Measurements from ENCODE around the gene CREB3L2. TPM values are rescaled to one million over a fixed set of nuclear protein-coding genes. Genes with fewer than 3 reads are reported as not detected.

CREB3L2 gene
- total RNA-seq, 1 experiment from 2014 or later = 41.2 TPM

DNA sequence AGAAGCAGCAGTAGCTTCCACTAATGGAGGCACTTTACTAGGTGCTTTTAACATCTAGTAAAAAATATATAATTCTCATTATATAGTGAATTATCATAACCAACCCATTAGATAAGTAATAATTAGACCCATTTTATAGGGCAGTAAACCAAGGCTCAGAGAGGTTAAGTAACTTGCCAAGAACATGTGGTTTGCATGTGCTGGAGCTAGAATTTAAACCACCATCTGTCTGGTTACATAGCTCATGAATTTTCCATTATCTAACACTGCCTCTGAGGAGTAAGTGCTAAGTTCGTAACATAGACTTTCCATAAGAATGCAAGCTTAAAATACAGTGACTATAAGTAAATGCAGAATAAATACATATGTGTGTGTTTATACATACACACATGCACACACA, 41.9 kb downstream of the CREB3L2 start:
- Histone ChIP-seq H3K4me2 (no peak overlapping the region), H3K9me2 (ENCODE audit: insufficient read depth) (no peaks in the 10 kb centered on the region), H3K4me3 (no peak overlapping the region), H2AFZ (no peak overlapping the region), H3F3A (ENCODE audit: insufficient read depth, low read depth) (peaks cover 42% of the 10 kb centered on the region), H3K9me3 (ENCODE audit: insufficient read depth, low read depth) (no peaks in the 10 kb centered on the region), H3K36me3 (ENCODE audit: low read depth) (no peaks in the 10 kb centered on the region; the same call in 1 of the 2 replicates), H3K4me1 (replicated peaks; ENCODE audit: insufficient read depth) (peaks cover 78% of the 10 kb centered on the region), H3K27ac (no peak overlapping the region), H4K20me1 (ENCODE audit: insufficient read depth) (no peaks in the 10 kb centered on the region), H3K27me3 (ENCODE audit: insufficient read depth, low read depth) (no peaks in the 10 kb centered on the region), H3K79me2 (ENCODE audit: low read depth) (peaks cover 79% of the 10 kb centered on the region)
- no peak for DNase-seq
- no TSS peak for BruUV-seq (replicated peaks)
- intact Hi-C loops (cut with micrococcal nuclease; ENCODE audit: unreplicated experiment) = no loop called here
- CTCF ChIA-PET = no interaction called here
- no peak for TF ChIP-seq EZH2 (IDR thresholded peaks at IDR 0.05; ENCODE audit: low read depth)
- no peak for TF ChIP-seq CTCF (conservative IDR thresholded peaks at IDR 0.05)
- POLR2A ChIA-PET (ENCODE audit: unreplicated experiment) = interaction anchor here (0.5 kb wide), 1 partner anchor 27 kb away, joined by 5 read pairs; no protein-coding TSS in a partner anchor

DNA sequence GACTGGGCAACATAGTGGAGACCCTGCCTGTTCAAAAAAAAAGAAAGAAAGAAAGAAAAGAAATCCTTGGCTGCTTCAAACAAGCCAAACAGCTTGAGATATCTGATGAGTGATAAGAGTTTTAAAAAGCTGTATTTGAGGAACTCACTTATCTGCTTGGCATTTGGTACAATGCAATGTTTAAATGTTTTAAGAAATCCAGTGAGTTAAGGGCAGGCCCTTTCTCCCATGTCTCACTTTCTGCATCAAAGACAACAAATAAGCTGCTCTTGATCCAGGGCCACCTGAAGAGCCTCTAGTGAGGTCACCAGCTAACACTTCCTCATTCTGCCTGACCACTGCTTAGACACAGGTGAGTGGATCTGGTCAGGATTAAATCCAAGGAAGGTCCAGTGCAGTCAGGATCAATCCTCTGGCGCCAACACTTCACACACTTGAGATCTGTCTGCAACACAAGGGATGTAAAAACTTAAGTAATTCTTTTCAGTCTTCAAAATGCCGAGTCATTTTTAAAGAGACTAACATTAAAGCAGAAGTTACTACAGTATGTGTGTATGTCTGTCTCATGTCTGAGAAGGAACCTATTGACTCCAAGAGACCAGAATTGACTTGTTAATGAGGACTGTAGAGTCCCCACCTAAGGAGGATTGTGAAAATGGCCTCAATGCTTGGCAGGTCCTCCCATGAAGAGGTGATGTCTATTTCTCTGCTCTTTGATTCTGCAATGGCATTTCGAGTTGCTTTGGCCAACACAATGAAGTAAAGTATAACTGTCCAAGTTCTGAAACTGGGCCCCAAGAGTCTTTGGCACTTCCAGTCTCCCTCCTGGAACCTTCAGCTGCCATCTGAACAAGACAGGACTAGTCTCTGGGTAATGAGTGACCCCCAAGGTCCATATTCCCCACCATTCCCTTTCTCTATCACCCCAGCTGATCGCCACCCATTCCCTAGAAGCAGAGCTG, 43.1 kb downstream of the CREB3L2 start:
- no peaks in the 10 kb centered on the region; the same call in 1 of the 2 replicates for H3K36me3 ChIP-seq (ENCODE audit: low read depth)
- no peak overlapping the region for H3K4me3 ChIP-seq
- DNase-seq = peak; percentile 38 to 94
- intact Hi-C loops (cut with micrococcal nuclease; ENCODE audit: unreplicated experiment) = no loop called here
- peaks cover 70% of the 10 kb centered on the region for H3K79me2 ChIP-seq (ENCODE audit: low read depth)
- CTCF ChIA-PET = no interaction called here
- H3K27ac ChIP-seq = peak overlapping the region; percentile 78
- H3K9me2 ChIP-seq (ENCODE audit: insufficient read depth) = no peaks in the 10 kb centered on the region
- H3F3A ChIP-seq (ENCODE audit: insufficient read depth, low read depth) = peaks cover 46% of the 10 kb centered on the region
- peak overlapping the region; percentile 24 for H3K4me2 ChIP-seq
- no peak overlapping the region for H2AFZ ChIP-seq
- no peak for TF ChIP-seq EZH2 (IDR thresholded peaks at IDR 0.05; ENCODE audit: low read depth)
- no peak for TF ChIP-seq CTCF (conservative IDR thresholded peaks at IDR 0.05)
- no TSS peak for BruUV-seq (replicated peaks)
- no peaks in the 10 kb centered on the region for H4K20me1 ChIP-seq (ENCODE audit: insufficient read depth)
- peaks cover 78% of the 10 kb centered on the region for H3K4me1 ChIP-seq (replicated peaks; ENCODE audit: insufficient read depth)
- H3K9me3 ChIP-seq (ENCODE audit: insufficient read depth, low read depth) = no peaks in the 10 kb centered on the region
- no peaks in the 10 kb centered on the region for H3K27me3 ChIP-seq (ENCODE audit: insufficient read depth, low read depth)
- POLR2A ChIA-PET (ENCODE audit: unreplicated experiment) = no interaction called here

- Histone ChIP-seq H3K27ac (peak overlapping the region; percentile 78), H3F3A (ENCODE audit: insufficient read depth, low read depth) (peaks cover 46% of the 10 kb centered on the region), H4K20me1 (ENCODE audit: insufficient read depth) (no peaks in the 10 kb centered on the region), H3K9me3 (ENCODE audit: insufficient read depth, low read depth) (no peaks in the 10 kb centered on the region), H3K9me2 (ENCODE audit: insufficient read depth) (no peaks in the 10 kb centered on the region), H2AFZ (no peak overlapping the region), H3K4me3 (no peak overlapping the region), H3K4me2 (peak overlapping the region; percentile 24), H3K79me2 (ENCODE audit: low read depth) (peaks cover 69% of the 10 kb centered on the region), H3K4me1 (replicated peaks; ENCODE audit: insufficient read depth) (peaks cover 78% of the 10 kb centered on the region), H3K27me3 (ENCODE audit: insufficient read depth, low read depth) (no peaks in the 10 kb centered on the region), H3K36me3 (ENCODE audit: low read depth) (no peaks in the 10 kb centered on the region; the same call in 1 of the 2 replicates)
- BruUV-seq (replicated peaks) = TSS peak; percentile 39
- POLR2A ChIA-PET (ENCODE audit: unreplicated experiment) = no interaction called here
- intact Hi-C loops (cut with micrococcal nuclease; ENCODE audit: unreplicated experiment) = no loop called here
- DNase-seq = no peak
- TF ChIP-seq CTCF (conservative IDR thresholded peaks at IDR 0.05) = no peak
- TF ChIP-seq EZH2 (IDR thresholded peaks at IDR 0.05; ENCODE audit: low read depth) = no peak
- CTCF ChIA-PET = no interaction called here
Observed at GRCh38 chr7:137957887-137958286, 44.0 kb downstream of the CREB3L2 start.

All from PC-9 (cell line).